Endothelial cell of umbilical vein (primary cell): ENCODE results near the gene HIVEP1. TPM values are rescaled to one million over a fixed set of nuclear protein-coding genes. Genes with fewer than 3 reads are reported as not detected.

ENCODE experiments used
- BruUV-seq: library from RNA; stranded (reverse); fragments of 400-500 nt; replicated peaks from 2 replicates; lab custom pipeline; 2021; lab: Mats Ljungman, UMichigan
- CTCF ChIA-PET: fragments of 300-600, 350-600 bp; sonication (Branson Sonifier 250); formaldehyde crosslinking; loops from one replicate; lab custom pipeline; 2021; ENCODE audit warnings: antibody characterized with exemption, inconsistent platforms; lab: Charles Lee
- POLR2A ChIA-PET: fragments of 300-600, 350-600 bp; sonication (Branson Sonifier 250); formaldehyde crosslinking; loops from one replicate; lab custom pipeline; 2021; ENCODE audit warnings: antibody characterized with exemption, inconsistent platforms; lab: Charles Lee
- DNase-seq: peaks from one replicate; pipeline ENCODE4 v3.0.0-alpha.2; 2011; ENCODE audit warnings: low read depth, low spot score
- FAIRE-seq: peaks from 2 replicates; lab custom pipeline; 2011; peaks lifted over from hg19 to GRCh38; lab: Jason Lieb, UNC
- H2AFZ ChIP-seq: 2 replicates; pipeline ENCODE4 v1.6.0; 2012; ENCODE audit warnings: low read depth, low read length, control low read depth, inconsistent platforms
- H3K27ac ChIP-seq: 2 replicates; pipeline ENCODE4 v1.5.1; 2011; ENCODE audit warnings: low read depth, mild to moderate bottlenecking, control low read depth, low read length, moderate library complexity; ENCODE audit not compliant: insufficient read depth
- H3K27me3 ChIP-seq, 2 experiments: 2 replicates each; pipeline versions ENCODE4 v1.6.0 to v1.6.1; 2011; ENCODE audit warnings: low read length in 2 of 2, mixed read lengths in 1 of 2; ENCODE audit not compliant: control insufficient read depth in 2 of 2, insufficient read depth in 2 of 2
- H3K36me3 ChIP-seq, 2 experiments: 2 replicates in 1 of 2; 3 replicates in 1 of 2; pipeline ENCODE4 v1.5.1; 2011; ENCODE audit warnings: low read length in 2 of 2, mild to moderate bottlenecking in 1 of 2, moderate library complexity in 1 of 2; ENCODE audit not compliant: control insufficient read depth in 2 of 2, insufficient read depth in 2 of 2; ENCODE audit errors: extremely low read depth in 1 of 2
- H3K4me1 ChIP-seq: 3 replicates; pipeline ENCODE4 v1.5.1; 2011; ENCODE audit warnings: mild to moderate bottlenecking, low read length; ENCODE audit not compliant: control insufficient read depth, insufficient read depth; ENCODE audit errors: extremely low read depth
- H3K4me2 ChIP-seq: 2 replicates; pipeline ENCODE4 v1.6.1; 2011; ENCODE audit warnings: low read length, control low read depth, mixed read lengths; ENCODE audit not compliant: insufficient read depth
- H3K4me3 ChIP-seq, 3 experiments: fragments of 200-600 bp in 1 of 3; sonication (generic), shearing (Covaris generic) in 1 of 3; replicated peaks in 1 of 3; 2 replicates each; pipeline ENCODE4 v1.5.1; 2011 to 2016; ENCODE audit warnings: control low read depth in 3 of 3, low read length in 3 of 3, mild to moderate bottlenecking in 2 of 3, inconsistent platforms in 1 of 3, low read depth in 1 of 3, moderate library complexity in 1 of 3; ENCODE audit not compliant: insufficient read depth in 1 of 3
- H3K79me2 ChIP-seq: 2 replicates; pipeline ENCODE4 v1.6.0; 2012; ENCODE audit warnings: low read length, inconsistent platforms; ENCODE audit not compliant: control insufficient read depth, insufficient read depth
- H3K9ac ChIP-seq: replicated peaks from 2 replicates; pipeline ENCODE3; 2011; ENCODE audit warnings: low read length, control low read depth; ENCODE audit not compliant: insufficient read depth; ENCODE audit errors: extremely low read depth
- H3K9me1 ChIP-seq: replicated peaks from 3 replicates; pipeline ENCODE4 v1.6.0; 2011; ENCODE audit warnings: mild to moderate bottlenecking, low read length; ENCODE audit not compliant: control insufficient read depth, insufficient read depth; ENCODE audit errors: extremely low read depth
- H3K9me3 ChIP-seq: replicated peaks from 2 replicates; pipeline ENCODE4 v1.5.1; 2012; ENCODE audit warnings: low read length, inconsistent platforms; ENCODE audit not compliant: control insufficient read depth, insufficient read depth
- H4K20me1 ChIP-seq: replicated peaks from 2 replicates; pipeline ENCODE3; 2011; ENCODE audit warnings: mild to moderate bottlenecking, low read length; ENCODE audit not compliant: control insufficient read depth, insufficient read depth; ENCODE audit errors: extremely low read depth
- CTCF ChIP-seq, 2 donors: IDR thresholded peaks; 1 replicate in 1 of 2; 2 replicates in 1 of 2; pipeline ENCODE4 v1.5.1; 2011; ENCODE audit warnings: low read length in 2 of 2, mild to moderate bottlenecking in 2 of 2, moderate library complexity in 2 of 2, control low read depth in 1 of 2, inconsistent platforms in 1 of 2, low read depth in 1 of 2; ENCODE audit not compliant: insufficient read depth in 1 of 2; ENCODE audit errors: extremely low read depth in 1 of 2
- EZH2 ChIP-seq: IDR thresholded peaks from 2 replicates; pipeline ENCODE4 v1.6.1; 2012; ENCODE audit warnings: borderline replicate concordance, low read depth, mild to moderate bottlenecking, moderate library complexity, low read length, inconsistent platforms; ENCODE audit not compliant: severe bottlenecking
- FOS ChIP-seq: IDR thresholded peaks from 2 replicates; pipeline ENCODE4 v1.6.1; 2011; ENCODE audit warnings: mild to moderate bottlenecking, low read length, moderate library complexity, borderline replicate concordance; ENCODE audit not compliant: insufficient read depth
- GATA2 ChIP-seq: IDR thresholded peaks from 2 replicates; pipeline ENCODE4 v1.7.0; 2011; ENCODE audit warnings: low read depth, mild to moderate bottlenecking, moderate library complexity, mixed read lengths, low read length; ENCODE audit not compliant: insufficient read length, insufficient read depth
- JUN ChIP-seq: IDR thresholded peaks from 2 replicates; pipeline ENCODE4 v1.6.1; 2011; ENCODE audit warnings: borderline replicate concordance, low read depth; ENCODE audit not compliant: insufficient read length, insufficient read depth
- MAX ChIP-seq: IDR thresholded peaks from 2 replicates; pipeline ENCODE4 v1.6.1; 2011; ENCODE audit not compliant: insufficient read depth, insufficient read length
- MYC ChIP-seq: IDR thresholded peaks from one replicate; pipeline ENCODE4 v1.6.1; 2011; ENCODE audit warnings: mild to moderate bottlenecking, low read depth, low read length
- POLR2A ChIP-seq: IDR thresholded peaks from 2 replicates; pipeline ENCODE4 v1.6.1; 2012; ENCODE audit warnings: low read depth, mild to moderate bottlenecking, control low read depth, low read length
- POLR2AphosphoS5 ChIP-seq: IDR thresholded peaks from 2 replicates; pipeline ENCODE4 v1.6.1; 2012; ENCODE audit warnings: low read depth, mild to moderate bottlenecking, control low read depth, low read length, moderate library complexity; ENCODE audit not compliant: insufficient read depth
- dilution Hi-C: fragments of 300-500 bp; cut with MboI; formaldehyde crosslinking; loops from one replicate; pipeline ENCODE4 v1.15.0; 2019; ENCODE audit warnings: low sequenced_read_pairs; ENCODE audit not compliant: extremely low pct_ligation_motif_present
- intact Hi-C: fragments of 100-400 bp; cut with micrococcal nuclease; formaldehyde crosslinking; loops from one replicate; pipeline ENCODE4 v1.10.0; 2022
- polyA plus RNA-seq, 4 experiments: library from polyadenylated mRNA; depleted of rRNA in 3 of 4; stranded (reverse) in 3 of 4; unstranded in 1 of 4; fragments of >200 nt; gene quantifications; 2 replicates each; pipeline versions ENCODE4 v1.2.1 to v1.2.3, GENCODE V29; 2011 to 2012; ENCODE audit warnings: missing spikeins in 1 of 4
- total RNA-seq: library from RNA; stranded (reverse); gene quantifications from 2 replicates; pipeline ENCODE4 v1.2.3, GENCODE V29; 2021

HIVEP1 gene
- total and polyA plus RNA-seq, 2 donors (not counting 3 experiments of a cell fraction or from before 2014, with no cell fraction given): 33.5 to 49.2 TPM

- no peaks in the 10 kb centered on the region for H3K9me3 ChIP-seq
- peaks cover 20% of the 10 kb centered on the region for H3K4me1 ChIP-seq
- no peaks in the 10 kb centered on the region for H4K20me1 ChIP-seq
- H3K4me2 ChIP-seq: no peak overlapping the region
- DNase-seq (no peak), FAIRE-seq (no peak)
- CTCF ChIA-PET: interaction anchor here (1.0 to 1.8 kb wide), 2 partner anchors 9 to 211 kb away, joined by 5 to 8 read pairs; no protein-coding TSS in a partner anchor
- no peak overlapping the region for H3K27ac ChIP-seq
- peaks cover 68% of the 10 kb centered on the region for H3K79me2 ChIP-seq
- TF ChIP-seq FOS: no peak
- no peak for TF ChIP-seq MAX
- no peak for TF ChIP-seq EZH2
- no peak for TF ChIP-seq JUN
- TF ChIP-seq POLR2A: no peak
- TF ChIP-seq GATA2: no peak
- no peak for TF ChIP-seq CTCF (IDR thresholded peaks at IDR 0.05; ENCODE audit: extremely low read depth in 1 of 2, insufficient read depth in 1 of 2, low read depth in 1 of 2, low read length in 2 of 2)
- no peak for TF ChIP-seq MYC
- TF ChIP-seq POLR2AphosphoS5: no peak
- POLR2A ChIA-PET: no interaction called here
- H3K4me3 ChIP-seq: no peak overlapping the region
- H3K9ac ChIP-seq: no peak overlapping the region
- dilution Hi-C loops (no loop called here), intact Hi-C loops (no loop called here)
- H3K27me3 ChIP-seq: no peaks in the 10 kb centered on the region
- peaks cover 10 to 18% of the 10 kb centered on the region in 2 experiments for H3K36me3 ChIP-seq
- no peaks in the 10 kb centered on the region for H3K9me1 ChIP-seq
- BruUV-seq: no TSS peak
- no peak overlapping the region for H2AFZ ChIP-seq
Measured at GRCh38 chr6:12022953-12023388, 10.9 kb downstream of the HIVEP1 start.
